OCI-M2 (cell line): Measurements from ENCODE around the gene GFRA1.
"Not testable (repeated sequence)": the region's sequence is repeated elsewhere in the genome, so short reads cannot be mapped to it uniquely, and the experiment has no call there.

Experiments used
- DNase-seq: peaks from one replicate; lab custom pipeline; 2025; ENCODE audit not compliant: unreplicated experiment; lab: John Stamatoyannopoulos, UW

Gene GFRA1

GRCh38 chr10:116198676-116199035, 74.3 kb downstream of the GFRA1 start:
- no peak for DNase-seq

GRCh38 chr10:116197946-116198675, 74.9 kb downstream of the GFRA1 start:
- no peak for DNase-seq

- DNase-seq: no peak
These were observed 77.4 kb downstream of the GFRA1 start for GRCh38 chr10:116195583-116195982.

- no peak for DNase-seq
These were observed 78.0 kb downstream of the GFRA1 start for GRCh38 chr10:116195039-116195438.

GRCh38 chr10:116194061-116194460, 78.9 kb downstream of the GFRA1 start:
- no peak for DNase-seq

GRCh38 chr10:116190883-116191282, 82.1 kb downstream of the GFRA1 start:
- no peak for DNase-seq

GRCh38 chr10:116186273-116186672, 86.7 kb downstream of the GFRA1 start:
- no peak for DNase-seq

GRCh38 chr10:116185199-116185867, 87.7 kb downstream of the GFRA1 start:
- DNase-seq: no peak

- no peak for DNase-seq
These were observed 88.6 kb downstream of the GFRA1 start for GRCh38 chr10:116184512-116184794.

- DNase-seq: no peak
These were observed 89.1 kb downstream of the GFRA1 start for GRCh38 chr10:116183733-116184511.

- no peak for DNase-seq
These were observed 90.6 kb downstream of the GFRA1 start for GRCh38 chr10:116182426-116182825.

GRCh38 chr10:116178086-116178605, 94.9 kb downstream of the GFRA1 start:
- no peak for DNase-seq

- no peak for DNase-seq
These were observed 97.8 kb downstream of the GFRA1 start for GRCh38 chr10:116175231-116175630.

GRCh38 chr10:116171505-116171904, 101.5 kb downstream of the GFRA1 start:
- DNase-seq: no peak

GRCh38 chr10:116170815-116171250, 102.2 kb downstream of the GFRA1 start:
- DNase-seq: no peak

GRCh38 chr10:116169782-116170445, 103.1 kb downstream of the GFRA1 start:
- no peak for DNase-seq

- no peak for DNase-seq
These were observed 104.3 kb downstream of the GFRA1 start for GRCh38 chr10:116168745-116169144.

GRCh38 chr10:116168329-116168728, 104.7 kb downstream of the GFRA1 start:
- no peak for DNase-seq

GRCh38 chr10:116165941-116166340, 107.1 kb downstream of the GFRA1 start:
- not testable (repeated sequence) for DNase-seq

- no peak for DNase-seq
These were observed 108.7 kb downstream of the GFRA1 start for GRCh38 chr10:116164291-116164690.
